ENCODE results near the gene CPXM1.

Gene CPXM1

GRCh38 chr20:2748551-2749342, 51.7 kb downstream of the CPXM1 start:
- no peak for DNase-seq (ENCODE audit: low read depth in 2 of 2)

GRCh38 chr20:2747676-2748235, 52.7 kb downstream of the CPXM1 start:
- DNase-seq (ENCODE audit: low read depth in 2 of 2), result no peak

- DNase-seq (ENCODE audit: low read depth in 2 of 2), result no peak
Measured at GRCh38 chr20:2746636-2747265, 53.7 kb downstream of the CPXM1 start.

GRCh38 chr20:2745936-2746635, 54.3 kb downstream of the CPXM1 start:
- DNase-seq (ENCODE audit: low read depth in 2 of 2), result no peak

GRCh38 chr20:2745060-2745910, 55.1 kb downstream of the CPXM1 start:
- no peak for DNase-seq (ENCODE audit: low read depth in 2 of 2)
